ENCODE data around the gene URB2.

GRCh38 chr1:229653420-229653819 is 27.4 kb downstream of the URB2 start:
- TF ChIP-seq ZNF394 (tag by site-specific recombination; IDR thresholded peaks at IDR 0.05; ENCODE audit: borderline replicate concordance) (no peak), ZNF777 (tag by site-specific recombination; IDR thresholded peaks at IDR 0.05; ENCODE audit: borderline replicate concordance) (no peak)
